Cardiac septum (tissue), 1 donor: ENCODE results near the gene ZNF561. TPM values are rescaled to one million over a fixed set of nuclear protein-coding genes. Genes with fewer than 3 reads are reported as not detected.
"Not testable (repeated sequence)": the region's sequence is repeated elsewhere in the genome, so short reads cannot be mapped to it uniquely, and the experiment has no call there.

Experiments used
- DNase-seq: peaks from one replicate; pipeline ENCODE4 v3.0.0-alpha.2; 2020; ENCODE audit warnings: low spot score
- intact Hi-C: fragments of 100-400 bp; cut with DNase I; formaldehyde crosslinking; loops from one replicate; pipeline ENCODE4 v1.14.0; 2022
- long read RNA-seq: library from polyadenylated mRNA; unstranded; transcript quantifications from one replicate; pipeline ENCODE4 v2.0.0, GENCODE V29; 2021
- total RNA-seq: library from RNA; stranded (reverse); fragmentation: NEBNext Ultra II Directional; extraction: Animal tissue kit (Norgen Biotek cat#: 25700); gene quantifications from one replicate; pipeline ENCODE4 v1.2.1, GENCODE V29; 2021
- donor health status: DM: no; HTN: no; CAD: no.

The ZNF561 gene
- 27.4 TPM for total RNA-seq
- long read RNA-seq, full-length matches to known transcripts: 4 of 12 reads
- long read RNA-seq, partial matches to known transcripts: 1 of 12 reads
- long read RNA-seq, other reads (novel, unspliced or antisense): 7 of 12 reads

DNA sequence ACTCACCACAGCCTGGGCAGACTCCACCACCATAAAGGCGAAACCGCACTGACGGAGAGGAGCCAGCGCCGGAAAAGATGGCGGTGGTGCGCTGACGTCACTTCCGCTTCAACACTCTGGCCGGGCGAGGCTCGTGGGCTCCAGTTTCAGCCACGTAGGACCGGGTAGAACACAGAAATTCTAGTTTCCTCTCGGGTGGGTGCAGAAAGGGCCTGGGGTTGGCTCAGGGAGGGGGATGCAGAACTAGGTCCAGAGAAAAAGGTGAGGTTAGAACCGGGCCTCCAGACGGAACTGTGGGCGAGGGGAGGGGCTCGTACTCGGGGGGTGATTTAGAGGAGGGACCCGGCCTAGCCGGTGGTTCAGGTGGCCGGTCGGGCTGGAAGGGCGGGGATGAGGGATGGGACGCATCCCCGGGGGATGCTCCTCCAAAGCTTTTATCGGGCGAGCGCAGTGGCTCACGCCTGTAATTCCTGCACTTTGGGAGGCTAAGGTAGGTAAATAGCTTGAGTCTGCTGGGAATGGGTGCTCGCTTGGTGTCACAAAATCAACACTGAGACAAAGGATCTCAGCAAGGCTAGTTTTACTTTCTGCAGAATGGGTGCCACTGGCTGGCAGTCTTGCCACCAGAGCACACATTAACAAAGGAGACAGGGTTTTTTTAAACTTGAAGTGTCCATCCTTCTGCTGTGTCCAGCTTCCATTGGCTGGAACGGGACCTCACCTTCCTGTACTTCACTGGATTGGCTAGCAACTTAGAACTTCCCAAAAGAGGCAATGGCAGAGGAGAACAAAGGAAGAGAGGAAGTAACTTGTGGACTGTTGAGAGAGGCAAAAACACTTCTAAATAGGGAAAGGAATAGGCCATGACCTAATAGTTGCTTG lies at the start of gene ZNF561:
Gene ZNF561, minus strand, starts transcription at position 77 of the 882 bp plus-strand sequence. CDS start 1,776 bp downstream, outside the sequence.
- intact Hi-C loops: loop anchor here (2.0 kb wide), 3 partner anchors 37 to 171 kb away; partner anchors contain the start of genes ZNF121 and ZNF846
- DNase-seq: peak; percentile 94

- DNase-seq: no peak
- intact Hi-C loops: no loop called here
These were observed 47.5 kb upstream of the ZNF561 start for GRCh38 chr19:9668544-9668943.

- intact Hi-C loops: no loop called here
- DNase-seq: no peak
These were observed 46.9 kb upstream of the ZNF561 start for GRCh38 chr19:9667898-9668297.

DNA sequence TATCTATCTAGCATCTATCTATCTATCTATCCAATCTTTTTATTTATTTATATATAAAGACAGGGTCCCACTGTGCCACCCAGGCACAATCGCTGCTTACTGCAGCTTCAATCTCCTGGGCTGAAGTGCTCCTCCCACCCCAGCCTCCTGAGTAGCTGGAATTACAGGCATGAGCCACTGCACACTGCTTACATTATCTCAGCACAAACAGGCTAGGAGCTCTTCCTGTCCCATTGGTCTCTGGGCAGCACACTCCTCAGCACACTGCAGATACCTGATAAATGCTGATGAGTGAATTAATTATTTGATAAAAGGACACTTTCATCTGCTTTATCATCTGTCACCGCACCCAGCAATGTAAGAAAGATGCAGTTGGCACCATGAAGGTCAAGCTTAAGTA lies 37.7 kb upstream of the ZNF561 start:
- DNase-seq: no peak
- intact Hi-C loops: no loop called here

GRCh38 chr19:9653066-9653555 lies 32.1 kb upstream of the ZNF561 start:
- intact Hi-C loops, DNase-seq: not testable (repeated sequence)

DNA sequence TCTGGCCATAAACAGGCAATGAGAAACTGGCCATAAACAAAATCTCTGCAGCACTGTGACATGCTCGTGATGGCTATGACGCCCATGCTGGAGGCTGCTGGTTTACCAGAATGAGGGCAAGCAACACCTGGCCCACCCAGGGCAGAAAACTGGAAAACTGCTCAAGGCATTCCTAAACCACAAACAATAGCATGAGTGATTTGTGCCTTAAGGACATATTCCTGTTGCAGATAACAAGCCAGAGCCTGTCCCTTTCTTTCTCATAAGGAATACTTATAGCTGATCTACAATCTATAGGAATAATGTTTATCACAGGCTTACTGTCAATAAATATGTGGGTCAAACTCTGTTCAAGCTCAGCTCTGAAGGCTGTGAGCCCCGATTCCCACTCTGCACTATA lies 30.4 kb upstream of the ZNF561 start:
- DNase-seq, intact Hi-C loops: not testable (repeated sequence)

- no peak for DNase-seq
- intact Hi-C loops: no loop called here
These were observed 29.3 kb upstream of the ZNF561 start for GRCh38 chr19:9650345-9650744.

DNA sequence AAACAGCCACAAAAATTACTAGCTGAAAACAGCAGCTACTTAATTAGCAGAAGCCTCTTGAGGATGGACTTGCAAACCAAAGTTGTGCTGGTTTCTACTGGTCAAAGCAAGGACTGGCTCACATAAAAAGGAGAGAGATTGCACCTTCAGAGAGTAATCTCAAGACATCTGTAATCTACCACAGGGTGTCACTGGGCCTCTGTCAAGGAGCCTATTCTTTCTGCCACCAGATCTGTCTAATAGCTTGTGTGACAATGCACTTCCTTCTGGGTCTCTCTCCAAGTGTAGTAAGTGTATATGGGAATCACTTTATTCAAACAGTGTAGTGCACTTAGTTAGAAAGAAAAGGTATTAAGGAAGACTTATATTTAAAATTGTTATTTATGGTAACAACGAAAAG lies 24.4 kb upstream of the ZNF561 start:
- DNase-seq: no peak
- intact Hi-C loops: no loop called here

GRCh38 chr19:9644472-9644871 lies 23.4 kb upstream of the ZNF561 start:
- no peak for DNase-seq
- intact Hi-C loops: no loop called here

DNA sequence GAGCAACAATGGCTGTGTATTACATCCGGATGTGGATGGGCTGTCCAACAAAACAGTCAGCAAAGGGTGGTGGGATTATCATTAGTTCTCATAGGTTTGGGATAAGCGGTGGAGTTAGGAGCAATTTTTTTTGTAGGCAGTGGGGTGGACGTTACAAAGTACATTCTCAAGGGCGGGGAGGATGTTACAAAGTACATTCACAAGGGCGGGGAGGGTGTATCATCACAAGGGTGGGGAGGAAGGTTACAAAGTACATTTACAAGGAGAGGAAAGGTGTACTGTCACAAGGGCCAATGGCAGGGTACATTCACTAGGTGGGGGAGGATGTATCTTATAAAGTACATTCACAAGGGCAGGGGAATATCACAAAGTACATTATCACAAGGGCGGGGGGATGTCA lies 20.8 kb upstream of the ZNF561 start:
- intact Hi-C loops: no loop called here
- no peak for DNase-seq

GRCh38 chr19:9640956-9641355 lies 19.9 kb upstream of the ZNF561 start:
- intact Hi-C loops: no loop called here

GRCh38 chr19:9636018-9636417 lies 15.0 kb upstream of the ZNF561 start:
- DNase-seq: no peak
- intact Hi-C loops: no loop called here

More at GRCh38 chr19:9640956-9641355, 19.9 kb upstream of the ZNF561 start:
- DNase-seq: no peak

DNA sequence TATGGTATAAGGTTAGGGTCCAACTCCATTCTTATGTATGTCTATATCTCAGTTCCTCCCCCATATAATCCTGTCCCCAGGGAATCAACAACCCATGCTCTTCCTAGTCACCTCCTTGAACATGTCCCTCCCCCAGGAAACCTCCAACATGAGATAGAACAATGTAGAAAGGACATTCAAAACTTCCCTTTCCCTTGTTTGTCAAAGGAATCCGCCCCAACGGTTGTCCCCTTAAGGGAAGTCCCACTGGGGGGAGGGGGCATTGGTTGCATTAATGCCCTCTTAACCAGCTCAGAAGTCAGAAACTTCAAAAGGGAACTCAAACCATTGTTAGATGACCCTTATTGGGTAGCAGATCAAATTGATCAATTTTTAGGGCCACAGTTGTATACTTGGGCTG lies 6.8 kb upstream of the ZNF561 start:
- intact Hi-C loops: loop anchor here (2.0 kb wide), 1 partner anchor 169 kb away; no protein-coding TSS in a partner anchor
- DNase-seq: no peak

DNA sequence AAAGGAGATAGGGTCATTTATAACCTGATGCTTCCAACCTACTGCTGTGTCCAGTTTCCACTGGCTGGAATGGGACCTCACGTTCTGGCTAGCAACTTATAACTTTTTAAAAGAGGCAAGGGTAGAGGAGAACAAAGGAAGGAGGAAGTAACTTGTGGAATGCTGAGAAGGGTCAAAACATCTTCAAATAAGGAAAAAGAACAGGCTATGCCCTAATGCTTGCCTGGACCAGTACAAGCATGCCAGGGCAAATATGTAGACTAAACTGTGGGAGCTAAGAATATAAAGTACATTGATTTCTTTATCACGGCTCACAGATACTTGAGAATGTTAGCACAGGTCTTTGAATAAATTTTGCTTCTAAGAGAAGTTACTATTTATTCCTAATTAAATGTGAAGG lies 1.5 kb upstream of the ZNF561 start:
- no peak for DNase-seq
- intact Hi-C loops: no loop called here

DNA sequence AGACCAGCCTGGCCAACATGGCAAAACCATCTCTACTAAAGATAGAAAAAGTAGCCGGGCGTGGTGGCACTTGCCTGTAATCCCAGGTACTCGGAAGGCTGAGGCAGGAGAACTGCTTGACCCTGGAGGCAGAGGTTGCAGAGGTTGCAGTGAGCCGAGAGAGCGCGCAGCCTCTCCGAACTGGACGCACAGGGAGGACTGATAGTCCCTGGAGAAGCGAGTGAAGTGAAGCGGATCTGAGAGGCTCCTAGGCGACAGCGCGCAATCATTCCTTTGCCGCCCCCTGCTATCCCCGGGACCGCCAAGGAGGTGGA lies 233 bp downstream of the ZNF561 start:
- no peak for DNase-seq
- intact Hi-C loops: loop anchor here (2.0 kb wide), 3 partner anchors 36 to 172 kb away; partner anchors contain the start of genes ZNF121 and ZNF846

- DNase-seq: no peak
- intact Hi-C loops: no loop called here
These were observed 5.2 kb downstream of the ZNF561 start for GRCh38 chr19:9615844-9616243.

- intact Hi-C loops: no loop called here
- DNase-seq: no peak
These were observed 10.4 kb downstream of the ZNF561 start for GRCh38 chr19:9610484-9611113.

GRCh38 chr19:9608912-9609311 lies 12.1 kb downstream of the ZNF561 start:
- no peak for DNase-seq
- intact Hi-C loops: no loop called here

GRCh38 chr19:9597027-9597426 lies 24.0 kb downstream of the ZNF561 start:
- intact Hi-C loops: no loop called here
- no peak for DNase-seq

DNA sequence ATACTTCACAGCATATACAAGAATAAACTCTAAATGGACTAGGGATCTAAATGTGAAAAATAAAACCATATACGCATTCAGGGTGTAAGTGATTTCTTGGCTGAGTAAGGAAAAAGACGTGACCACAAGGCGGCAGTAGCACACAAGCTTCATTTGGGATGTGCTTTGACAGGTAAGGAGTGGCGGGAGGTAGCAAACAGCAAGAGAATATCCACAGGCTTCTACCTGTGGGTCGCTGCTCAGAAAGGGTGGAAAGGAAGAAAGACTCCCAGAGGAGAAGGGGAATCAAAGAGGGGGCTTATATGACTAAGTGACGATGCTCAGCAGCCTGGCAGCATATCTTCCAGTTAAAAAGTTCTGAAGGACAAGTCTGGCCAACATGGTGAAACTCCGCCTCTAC lies 34.3 kb downstream of the ZNF561 start:
- peak; percentile 76 for DNase-seq
- intact Hi-C loops: loop anchor here (10.0 kb wide), 1 partner anchor 272 kb away; no protein-coding TSS in a partner anchor
